Right lobe of liver (tissue), 4 donors: Measurements from ENCODE around the gene ADPRS.

Experiments
- CTCF ChIP-seq, 4 donors: fragments of 200-600 bp in 3 of 4; fragments of 450-650 bp in 1 of 4; IDR thresholded peaks; one replicate each; pipeline versions ENCODE4 v1.5.1 to v1.8.0; 2016 to 2022; ENCODE audit warnings: antibody characterized with exemption in 4 of 4, mild to moderate bottlenecking in 2 of 4
- POLR2A ChIP-seq: fragments of 450-650 bp; IDR thresholded peaks from one replicate; pipeline ENCODE4 v1.6.1; 2017; ENCODE audit warnings: antibody characterized with exemption, mild to moderate bottlenecking
- donor health status: DM: no; HTN: no; CAD: no.
- donor health status: DM: no; HTN: no; CAD: no.
- donor health status: DM: no; HTN: yes; CAD: no.

- TF ChIP-seq CTCF (IDR thresholded peaks at IDR 0.05) (no peak), POLR2A (no peak)
These were observed 3.0 kb downstream of the ADPRS start for GRCh38 chr1:36091698-36092097.
